ENCODE results near the gene PSME3.

Gene PSME3

GRCh38 chr17:42814633-42815399 is 18.4 kb upstream of the PSME3 start:
- peak; percentile 91 for DNase-seq (ENCODE audit: low read depth, low spot score)
- no peak overlapping the region for H3K4me3 ChIP-seq (ENCODE audit: low read depth, low read length)
- no peak for TF ChIP-seq CTCF (IDR thresholded peaks at IDR 0.05; ENCODE audit: low read depth, low read length)
- in situ Hi-C loops (cut with HindIII; ENCODE audit: low sequenced_read_pairs): no loop called here

DNA sequence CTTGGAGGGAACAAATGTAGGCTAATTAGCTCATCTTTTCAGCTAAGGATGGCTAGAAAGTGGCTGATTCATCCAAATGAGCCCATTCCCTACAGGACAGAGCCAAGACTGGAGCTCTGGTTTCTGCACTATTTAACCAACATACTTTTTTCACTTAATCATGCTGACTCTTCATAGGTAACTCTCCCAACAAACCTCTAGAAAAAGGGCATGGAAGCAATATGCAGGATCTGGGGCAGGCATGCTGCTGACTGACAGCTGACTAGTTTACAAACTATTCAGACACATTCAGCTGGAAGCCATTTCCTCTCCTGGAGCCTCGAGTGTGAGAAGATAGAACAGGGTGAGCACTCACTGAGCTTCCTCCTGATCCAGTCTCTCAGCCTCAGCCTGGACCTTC is 15.3 kb upstream of the PSME3 start:
- H3K4me3 ChIP-seq (ENCODE audit: low read depth, low read length): no peak overlapping the region
- in situ Hi-C loops (cut with HindIII; ENCODE audit: low sequenced_read_pairs): no loop called here
- DNase-seq (ENCODE audit: low read depth, low spot score): peak; percentile 53
- TF ChIP-seq CTCF (IDR thresholded peaks at IDR 0.05; ENCODE audit: low read depth, low read length): no peak

GRCh38 chr17:42818379-42818778 is 14.8 kb upstream of the PSME3 start:
- no peak overlapping the region for H3K4me3 ChIP-seq (ENCODE audit: low read depth, low read length)
- in situ Hi-C loops (cut with HindIII; ENCODE audit: low sequenced_read_pairs): no loop called here
- DNase-seq (ENCODE audit: low read depth, low spot score): no peak
- no peak for TF ChIP-seq CTCF (IDR thresholded peaks at IDR 0.05; ENCODE audit: low read depth, low read length)

DNA sequence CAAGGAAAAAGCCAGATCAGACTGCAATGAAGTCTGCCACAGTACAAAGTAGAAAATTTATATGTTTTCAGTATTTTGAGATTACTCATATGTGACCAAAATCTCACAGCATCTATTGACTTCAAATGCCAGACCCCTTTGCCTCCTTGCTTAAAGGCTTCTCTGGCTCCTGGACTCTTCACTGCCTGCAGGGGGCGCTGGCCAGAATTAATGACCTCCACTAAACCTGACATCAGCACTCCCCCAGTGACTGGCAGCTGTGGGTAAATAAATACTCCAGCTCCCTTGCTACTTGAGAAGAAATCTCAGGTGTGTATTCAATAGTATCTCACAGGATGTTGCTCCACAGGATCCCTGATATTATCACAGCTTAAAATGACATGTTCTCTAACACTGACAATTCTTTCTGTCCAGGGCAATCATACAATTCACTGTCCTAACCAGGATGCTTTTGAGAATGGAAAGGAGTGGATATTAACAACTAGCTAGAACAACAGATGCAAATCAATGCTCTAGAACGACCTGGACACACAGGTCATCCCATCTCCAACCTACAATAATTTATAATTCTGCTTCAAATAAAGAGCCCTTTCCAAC is 13.2 kb upstream of the PSME3 start:
- in situ Hi-C loops (cut with HindIII; ENCODE audit: low sequenced_read_pairs): no loop called here
- H3K4me3 ChIP-seq (ENCODE audit: low read depth, low read length): no peak overlapping the region
- TF ChIP-seq CTCF (IDR thresholded peaks at IDR 0.05; ENCODE audit: low read depth, low read length): peak; percentile 84
- peak; percentile 38 for DNase-seq (ENCODE audit: low read depth, low spot score)

- in situ Hi-C loops (cut with HindIII; ENCODE audit: low sequenced_read_pairs): no loop called here
- H3K4me3 ChIP-seq (ENCODE audit: low read depth, low read length): no peak overlapping the region
- no peak for TF ChIP-seq CTCF (IDR thresholded peaks at IDR 0.05; ENCODE audit: low read depth, low read length)
Measured at GRCh38 chr17:42821176-42821575, 12.0 kb upstream of the PSME3 start.

GRCh38 chr17:42827472-42827871 is 5.7 kb upstream of the PSME3 start:
- TF ChIP-seq CTCF (IDR thresholded peaks at IDR 0.05; ENCODE audit: low read depth, low read length): no peak
- in situ Hi-C loops (cut with HindIII; ENCODE audit: low sequenced_read_pairs): no loop called here

More at GRCh38 chr17:42821176-42821575, 12.0 kb upstream of the PSME3 start:
- no peak for DNase-seq (ENCODE audit: low read depth, low spot score)

More at GRCh38 chr17:42827472-42827871, 5.7 kb upstream of the PSME3 start:
- DNase-seq (ENCODE audit: low read depth, low spot score): no peak
- H3K4me3 ChIP-seq (ENCODE audit: low read depth, low read length): no peak overlapping the region

All from astrocyte of the spinal cord (primary cell).